WTC11 (cell line): ENCODE measurements around the gene FHIT. TPM values are rescaled to one million over a fixed set of nuclear protein-coding genes. Genes with fewer than 3 reads are reported as not detected.

Experiments
- ATAC-seq: fragments of 200-7000 bp; cut with Tn5 transposase; 2 replicates; pipeline ENCODE4 v1.10.0; 2021; ENCODE audit warnings: mild to moderate bottlenecking, moderate library complexity
- CTCF ChIA-PET: fragments of 300-600 bp; sonication (Branson Sonifier 250); formaldehyde crosslinking; loops from one replicate; lab custom pipeline; 2021; ENCODE audit warnings: antibody characterized with exemption; lab: Charles Lee
- POLR2A ChIA-PET: fragments of 350-600 bp; sonication (Branson Sonifier 250); formaldehyde crosslinking; loops from one replicate; lab custom pipeline; 2021; ENCODE audit warnings: antibody characterized with exemption; lab: Charles Lee
- DNase-seq: peaks from one replicate; pipeline ENCODE4 v3.0.0; 2021; ENCODE audit warnings: low spot score
- H3K27ac Mint-ChIP-seq: 2 replicates; pipeline ENCODE4 v1.8.0; 2021; ENCODE audit warnings: mixed read lengths
- H3K27me3 Mint-ChIP-seq: 2 replicates; pipeline ENCODE4 v1.8.0; 2021; ENCODE audit warnings: low read depth, mild to moderate bottlenecking, moderate library complexity, mixed read lengths
- H3K36me3 Mint-ChIP-seq: 2 replicates; pipeline ENCODE4 v1.8.0; 2021; ENCODE audit warnings: mixed read lengths
- H3K4me1 Mint-ChIP-seq: 2 replicates; pipeline ENCODE4 v1.8.0; 2022; ENCODE audit warnings: mixed read lengths
- H3K4me3 Mint-ChIP-seq: 2 replicates; pipeline ENCODE4 v1.8.0; 2021; ENCODE audit warnings: mild to moderate bottlenecking, moderate library complexity, mixed read lengths
- H3K9me3 Mint-ChIP-seq: 2 replicates; pipeline ENCODE4 v1.8.0; 2021; ENCODE audit warnings: mixed read lengths
- AFF4 ChIP-seq: sonication (generic); formaldehyde crosslinking; IDR thresholded peaks from 2 replicates; pipeline ENCODE4 v1.8.1; 2023; ENCODE audit warnings: mild to moderate bottlenecking, missing genetic modification reagents, borderline replicate concordance
- ATF1 ChIP-seq: sonication (generic); formaldehyde crosslinking; IDR thresholded peaks from 2 replicates; pipeline ENCODE4 v1.8.1; 2023; ENCODE audit warnings: mild to moderate bottlenecking, moderate library complexity, missing genetic modification reagents
- FOXP1 ChIP-seq: sonication (generic); formaldehyde crosslinking; IDR thresholded peaks from 2 replicates; pipeline ENCODE4 v1.8.0; 2022; ENCODE audit warnings: missing genetic modification reagents, mild to moderate bottlenecking, moderate library complexity, borderline replicate concordance
- HMGXB4 ChIP-seq: sonication (generic); formaldehyde crosslinking; IDR thresholded peaks from 2 replicates; pipeline ENCODE4 v1.8.1; 2023; ENCODE audit warnings: mild to moderate bottlenecking, moderate library complexity, missing genetic modification reagents
- KAT7 ChIP-seq: sonication (generic); formaldehyde crosslinking; IDR thresholded peaks from 2 replicates; pipeline ENCODE4 v1.8.1; 2023; ENCODE audit warnings: missing genetic modification reagents, mild to moderate bottlenecking, borderline replicate concordance
- SOX15 ChIP-seq: fragments of 250-450 bp; sonication (Bioruptor Pico); IDR thresholded peaks from 2 replicates; pipeline ENCODE4 v1.9.0; 2021; ENCODE audit warnings: mild to moderate bottlenecking
- TCF7 ChIP-seq: sonication (generic); formaldehyde crosslinking; IDR thresholded peaks from 2 replicates; pipeline ENCODE4 v1.8.0; 2022; ENCODE audit warnings: mild to moderate bottlenecking, low read depth, missing genetic modification reagents, moderate library complexity
- TEAD4 ChIP-seq: sonication (generic); formaldehyde crosslinking; IDR thresholded peaks from 2 replicates; pipeline ENCODE4 v1.8.0; 2022; ENCODE audit warnings: mild to moderate bottlenecking, missing genetic modification reagents
- ZNF317 ChIP-seq: sonication (generic); formaldehyde crosslinking; IDR thresholded peaks from 2 replicates; pipeline ENCODE4 v1.8.1; 2023; ENCODE audit warnings: low read depth, mild to moderate bottlenecking, moderate library complexity, missing genetic modification reagents, borderline replicate concordance
- ZNF396 ChIP-seq: fragments of 250-450 bp; sonication (Bioruptor Pico); IDR thresholded peaks from 2 replicates; pipeline ENCODE4 v1.8.0; 2021; ENCODE audit warnings: mild to moderate bottlenecking, moderate library complexity, borderline replicate concordance
- ZNF425 ChIP-seq: fragments of 250-450 bp; sonication (Bioruptor Pico); conservative IDR thresholded peaks from 2 replicates; pipeline ENCODE4 v1.9.0; 2021; ENCODE audit warnings: mild to moderate bottlenecking
- ZSCAN18 ChIP-seq: fragments of 250-450 bp; sonication (Bioruptor Pico); IDR thresholded peaks from 2 replicates; pipeline ENCODE4 v2.1.2; 2022; ENCODE audit warnings: mild to moderate bottlenecking, moderate library complexity
- total RNA-seq: library from RNA; stranded (reverse); gene quantifications from 3 replicates; pipeline ENCODE4 v1.2.3, GENCODE V29; 2021
- TF ChIP-seq, protein P1 (sequence below): sonication (generic); formaldehyde crosslinking; IDR thresholded peaks from 2 replicates; pipeline ENCODE4 v1.8.1; 2022; ENCODE audit warnings: low read depth, mild to moderate bottlenecking, moderate library complexity, missing genetic modification reagents, borderline replicate concordance
- TF ChIP-seq, protein P2 (sequence below): sonication (generic); formaldehyde crosslinking; IDR thresholded peaks from 2 replicates; pipeline ENCODE4 v1.8.0; 2022; ENCODE audit warnings: mild to moderate bottlenecking, missing genetic modification reagents
- TF ChIP-seq, protein P3 (sequence below): sonication (generic); formaldehyde crosslinking; IDR thresholded peaks from 2 replicates; pipeline ENCODE4 v1.8.0; 2023; ENCODE audit warnings: mild to moderate bottlenecking, missing genetic modification reagents

FHIT gene
- total RNA-seq, 1 experiment from 2014 or later, result 2.6 TPM

DNA sequence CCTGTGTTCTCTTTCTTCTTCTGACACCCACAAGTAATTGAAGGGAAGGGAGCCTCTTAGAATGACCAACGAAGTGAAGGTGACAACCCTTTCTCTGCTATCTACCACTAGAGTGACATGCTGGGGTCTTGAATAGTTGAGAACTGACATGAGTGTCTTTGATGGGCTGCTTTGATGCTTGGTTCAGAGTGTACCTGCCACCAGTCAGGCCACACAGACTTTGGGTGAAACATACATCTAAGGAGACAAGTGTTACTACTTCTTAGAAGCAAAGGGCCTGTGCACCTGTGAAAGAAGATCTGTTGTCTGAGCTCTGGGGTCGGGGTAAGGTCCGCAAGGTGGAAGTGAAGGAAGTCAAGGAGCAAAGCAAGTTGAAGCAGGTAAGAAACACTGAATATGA, 1160.7 kb downstream of the FHIT start:
- CTCF ChIA-PET, result no interaction called here
- TF ChIP-seq TEAD4 (CRISPR knock-in tag), result no peak
- no peak for TF ChIP-seq AFF4 (CRISPR knock-in tag)
- TF ChIP-seq ZNF425, result no peak
- TF ChIP-seq ZNF317 (CRISPR knock-in tag), result no peak
- no peak for TF ChIP-seq HMGXB4 (CRISPR knock-in tag)
- no peak for TF ChIP-seq ZNF396
- no peak for TF ChIP-seq ZSCAN18 (CRISPR knock-in tag)
- TF ChIP-seq, protein P1, sequence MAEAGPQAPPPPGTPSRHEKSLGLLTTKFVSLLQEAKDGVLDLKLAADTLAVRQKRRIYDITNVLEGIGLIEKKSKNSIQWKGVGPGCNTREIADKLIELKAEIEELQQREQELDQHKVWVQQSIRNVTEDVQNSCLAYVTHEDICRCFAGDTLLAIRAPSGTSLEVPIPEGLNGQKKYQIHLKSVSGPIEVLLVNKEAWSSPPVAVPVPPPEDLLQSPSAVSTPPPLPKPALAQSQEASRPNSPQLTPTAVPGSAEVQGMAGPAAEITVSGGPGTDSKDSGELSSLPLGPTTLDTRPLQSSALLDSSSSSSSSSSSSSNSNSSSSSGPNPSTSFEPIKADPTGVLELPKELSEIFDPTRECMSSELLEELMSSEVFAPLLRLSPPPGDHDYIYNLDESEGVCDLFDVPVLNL, result no peak
- TF ChIP-seq, protein P2, sequence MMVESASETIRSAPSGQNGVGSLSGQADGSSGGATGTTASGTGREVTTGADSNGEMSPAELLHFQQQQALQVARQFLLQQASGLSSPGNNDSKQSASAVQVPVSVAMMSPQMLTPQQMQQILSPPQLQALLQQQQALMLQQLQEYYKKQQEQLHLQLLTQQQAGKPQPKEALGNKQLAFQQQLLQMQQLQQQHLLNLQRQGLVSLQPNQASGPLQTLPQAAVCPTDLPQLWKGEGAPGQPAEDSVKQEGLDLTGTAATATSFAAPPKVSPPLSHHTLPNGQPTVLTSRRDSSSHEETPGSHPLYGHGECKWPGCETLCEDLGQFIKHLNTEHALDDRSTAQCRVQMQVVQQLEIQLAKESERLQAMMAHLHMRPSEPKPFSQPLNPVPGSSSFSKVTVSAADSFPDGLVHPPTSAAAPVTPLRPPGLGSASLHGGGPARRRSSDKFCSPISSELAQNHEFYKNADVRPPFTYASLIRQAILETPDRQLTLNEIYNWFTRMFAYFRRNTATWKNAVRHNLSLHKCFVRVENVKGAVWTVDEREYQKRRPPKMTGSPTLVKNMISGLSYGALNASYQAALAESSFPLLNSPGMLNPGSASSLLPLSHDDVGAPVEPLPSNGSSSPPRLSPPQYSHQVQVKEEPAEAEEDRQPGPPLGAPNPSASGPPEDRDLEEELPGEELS (CRISPR knock-in tag), result no peak
- no peak for TF ChIP-seq FOXP1 (CRISPR knock-in tag)
- TF ChIP-seq, protein P3, sequence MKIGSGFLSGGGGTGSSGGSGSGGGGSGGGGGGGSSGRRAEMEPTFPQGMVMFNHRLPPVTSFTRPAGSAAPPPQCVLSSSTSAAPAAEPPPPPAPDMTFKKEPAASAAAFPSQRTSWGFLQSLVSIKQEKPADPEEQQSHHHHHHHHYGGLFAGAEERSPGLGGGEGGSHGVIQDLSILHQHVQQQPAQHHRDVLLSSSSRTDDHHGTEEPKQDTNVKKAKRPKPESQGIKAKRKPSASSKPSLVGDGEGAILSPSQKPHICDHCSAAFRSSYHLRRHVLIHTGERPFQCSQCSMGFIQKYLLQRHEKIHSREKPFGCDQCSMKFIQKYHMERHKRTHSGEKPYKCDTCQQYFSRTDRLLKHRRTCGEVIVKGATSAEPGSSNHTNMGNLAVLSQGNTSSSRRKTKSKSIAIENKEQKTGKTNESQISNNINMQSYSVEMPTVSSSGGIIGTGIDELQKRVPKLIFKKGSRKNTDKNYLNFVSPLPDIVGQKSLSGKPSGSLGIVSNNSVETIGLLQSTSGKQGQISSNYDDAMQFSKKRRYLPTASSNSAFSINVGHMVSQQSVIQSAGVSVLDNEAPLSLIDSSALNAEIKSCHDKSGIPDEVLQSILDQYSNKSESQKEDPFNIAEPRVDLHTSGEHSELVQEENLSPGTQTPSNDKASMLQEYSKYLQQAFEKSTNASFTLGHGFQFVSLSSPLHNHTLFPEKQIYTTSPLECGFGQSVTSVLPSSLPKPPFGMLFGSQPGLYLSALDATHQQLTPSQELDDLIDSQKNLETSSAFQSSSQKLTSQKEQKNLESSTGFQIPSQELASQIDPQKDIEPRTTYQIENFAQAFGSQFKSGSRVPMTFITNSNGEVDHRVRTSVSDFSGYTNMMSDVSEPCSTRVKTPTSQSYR (CRISPR knock-in tag), result no peak
- TF ChIP-seq ATF1 (CRISPR knock-in tag), result no peak
- no peak for TF ChIP-seq TCF7 (CRISPR knock-in tag)
- TF ChIP-seq SOX15 (CRISPR knock-in tag), result no peak
- no peak for TF ChIP-seq KAT7 (CRISPR knock-in tag)
- Mint-ChIP-seq H3K4me3 (no peak overlapping the region), H3K4me1 (peaks cover 9% of the 10 kb centered on the region), H3K27ac (no peak overlapping the region), H3K36me3 (peaks cover 4% of the 10 kb centered on the region; the same call in 1 of the 2 replicates), H3K27me3 (no peaks in the 10 kb centered on the region), H3K9me3 (peaks cover 29% of the 10 kb centered on the region)
- ATAC-seq (no peak), DNase-seq (no peak)
- POLR2A ChIA-PET, result no interaction called here
